Measurements from ENCODE around the gene KRTAP10-5.
A peak's percentile ranks its signal among the peaks of the same experiment; 100 is the strongest.

KRTAP10-5 gene

GRCh38 chr21:44548381-44548780 is 32.0 kb downstream of the KRTAP10-5 start:
- DNase-seq = no peak

DNA sequence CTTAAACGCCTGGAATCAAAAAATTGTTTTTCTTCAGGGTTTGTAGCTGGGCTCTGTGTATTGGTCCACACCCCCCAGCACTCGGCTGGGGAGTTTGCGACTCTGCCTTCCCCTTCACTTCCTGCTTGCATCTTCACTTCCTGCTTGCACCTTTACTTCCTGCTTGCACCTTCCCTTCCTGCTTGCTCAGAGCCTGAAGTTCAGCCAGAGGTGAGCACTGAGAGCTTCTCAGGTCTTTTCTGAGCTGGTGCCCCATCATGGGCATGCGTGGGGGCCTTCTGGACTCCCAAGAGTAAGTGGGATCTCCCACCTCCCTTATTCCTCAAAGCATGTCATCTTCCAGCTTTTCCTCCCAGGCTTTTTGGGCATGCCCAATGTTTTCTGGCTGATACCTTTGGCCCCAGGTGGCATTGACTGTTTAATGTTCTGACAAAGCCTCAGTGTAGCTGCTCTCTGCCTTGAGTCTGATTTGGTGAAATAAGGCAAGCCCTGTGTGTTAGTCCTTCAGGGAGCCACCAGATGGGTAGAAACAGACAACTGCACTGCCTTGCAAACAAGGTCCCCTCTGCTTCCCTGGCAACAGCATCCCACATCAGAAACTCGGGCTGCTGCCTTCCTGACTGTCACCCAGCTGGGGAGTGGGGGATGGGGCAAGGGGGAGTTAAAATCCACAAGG is 32.6 kb downstream of the KRTAP10-5 start:
- peak in 1 of 2 donors; percentile 54 for DNase-seq

GRCh38 chr21:44544566-44544965 is 35.8 kb downstream of the KRTAP10-5 start:
- no peak for DNase-seq

- DNase-seq = no peak
These were observed 37.7 kb downstream of the KRTAP10-5 start for GRCh38 chr21:44542716-44543115.

GRCh38 chr21:44540741-44541288 is 39.6 kb downstream of the KRTAP10-5 start:
- DNase-seq = no peak

DNA sequence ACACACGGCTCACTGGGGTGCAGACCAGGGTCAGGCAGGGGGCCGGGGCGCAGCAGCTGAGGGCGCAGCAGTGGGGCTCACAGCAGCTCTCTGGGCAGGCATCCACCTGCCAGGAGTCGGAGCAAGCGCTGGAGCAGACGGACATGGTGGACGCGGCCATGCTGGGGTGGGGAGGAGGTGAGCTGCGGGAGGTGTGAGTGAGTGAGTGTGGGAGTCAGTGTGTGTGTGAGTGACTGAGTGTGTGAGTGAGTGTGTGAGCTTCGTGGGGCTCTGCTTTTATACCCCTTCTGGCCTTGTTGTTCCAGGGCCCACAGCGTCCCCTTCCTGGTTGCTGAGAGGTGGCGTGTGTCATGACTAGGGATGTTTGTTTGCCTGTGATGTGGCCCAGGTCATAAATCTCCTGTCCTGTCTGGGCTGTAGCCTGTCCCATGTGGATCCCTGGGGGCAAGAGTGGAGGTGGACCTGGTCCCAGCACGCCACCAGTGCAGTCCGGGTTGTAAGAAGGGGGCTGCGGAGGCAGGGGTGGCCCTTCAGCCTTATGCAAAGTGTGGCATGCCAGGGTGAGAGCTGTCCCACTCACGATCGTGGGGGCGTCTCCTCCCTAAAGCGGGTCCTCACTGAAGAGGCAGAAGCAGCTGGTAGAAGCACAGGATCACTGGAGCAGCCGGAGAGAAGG is 40.3 kb downstream of the KRTAP10-5 start, which contains the start of gene KRTAP10-1:
TSS of gene KRTAP10-1 (minus strand) at position 205 of the 676 bp plus-strand sequence. CDS start at position 160, 45 bp downstream.
- DNase-seq = no peak

GRCh38 chr21:44539046-44539445 is 41.4 kb downstream of the KRTAP10-5 start:
- DNase-seq = no peak

GRCh38 chr21:44537930-44538911 is 42.2 kb downstream of the KRTAP10-5 start:
- no peak for DNase-seq

GRCh38 chr21:44535963-44536362 is 44.4 kb downstream of the KRTAP10-5 start:
- no peak for DNase-seq

DNA sequence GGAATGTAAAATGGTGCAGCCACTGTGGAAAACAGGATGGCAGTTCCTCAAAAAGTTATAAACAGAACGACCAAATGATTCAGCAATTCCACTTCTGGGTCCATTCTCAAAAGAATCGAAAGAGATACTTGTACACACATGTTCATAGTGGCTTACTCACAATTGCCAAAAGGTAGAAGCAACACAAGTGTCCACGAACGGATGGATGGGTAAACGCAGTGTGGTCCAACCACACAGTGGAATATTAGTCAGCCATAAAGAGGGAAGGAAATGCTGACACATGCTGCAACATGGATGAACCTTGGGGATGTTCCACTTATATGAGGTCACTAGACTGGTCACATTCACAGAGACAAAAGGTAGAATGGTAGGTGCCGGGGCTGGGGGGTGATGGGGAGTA is 45.7 kb downstream of the KRTAP10-5 start:
- no peak for DNase-seq

DNA sequence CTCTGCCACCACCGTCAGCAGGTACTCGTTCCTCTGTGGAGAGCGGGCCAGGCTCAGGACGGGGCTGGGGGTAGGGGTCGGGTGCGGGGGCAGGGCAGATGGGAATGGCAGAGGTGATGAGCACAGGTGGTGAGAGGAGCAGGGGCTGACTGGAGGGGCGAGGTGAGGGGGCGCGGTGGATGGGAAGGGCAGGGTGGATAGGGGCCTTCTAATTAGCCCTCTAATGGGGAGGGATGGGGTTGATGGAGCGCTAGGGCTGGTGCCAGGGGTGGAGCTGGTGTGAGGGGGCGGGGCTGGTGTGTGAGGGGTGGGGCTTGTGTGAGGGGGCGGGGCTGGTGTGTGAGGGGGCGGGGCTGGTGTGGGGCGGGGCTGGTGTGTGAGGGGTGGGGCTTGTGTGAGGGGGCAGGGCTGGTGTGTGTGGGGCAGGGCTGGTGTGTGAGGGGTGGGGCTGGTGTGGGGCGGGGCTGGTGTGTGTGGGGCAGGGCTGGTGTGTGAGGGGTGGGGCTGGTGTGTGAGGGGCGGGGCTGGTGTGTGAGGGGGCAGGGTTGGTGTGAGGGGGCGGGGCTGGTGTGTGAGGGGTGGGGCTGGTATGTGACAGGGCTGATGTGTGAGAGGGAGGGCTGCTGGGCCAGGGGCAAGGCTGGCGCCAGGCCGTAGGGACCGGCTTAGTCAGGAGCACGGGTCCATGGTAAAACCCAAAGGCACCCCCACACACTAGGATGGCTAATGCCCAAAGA is 46.3 kb downstream of the KRTAP10-5 start:
- DNase-seq = no peak

GRCh38 chr21:44533121-44533890 is 47.1 kb downstream of the KRTAP10-5 start:
- DNase-seq = no peak

GRCh38 chr21:44532712-44533111 is 47.7 kb downstream of the KRTAP10-5 start:
- no peak for DNase-seq

DNA sequence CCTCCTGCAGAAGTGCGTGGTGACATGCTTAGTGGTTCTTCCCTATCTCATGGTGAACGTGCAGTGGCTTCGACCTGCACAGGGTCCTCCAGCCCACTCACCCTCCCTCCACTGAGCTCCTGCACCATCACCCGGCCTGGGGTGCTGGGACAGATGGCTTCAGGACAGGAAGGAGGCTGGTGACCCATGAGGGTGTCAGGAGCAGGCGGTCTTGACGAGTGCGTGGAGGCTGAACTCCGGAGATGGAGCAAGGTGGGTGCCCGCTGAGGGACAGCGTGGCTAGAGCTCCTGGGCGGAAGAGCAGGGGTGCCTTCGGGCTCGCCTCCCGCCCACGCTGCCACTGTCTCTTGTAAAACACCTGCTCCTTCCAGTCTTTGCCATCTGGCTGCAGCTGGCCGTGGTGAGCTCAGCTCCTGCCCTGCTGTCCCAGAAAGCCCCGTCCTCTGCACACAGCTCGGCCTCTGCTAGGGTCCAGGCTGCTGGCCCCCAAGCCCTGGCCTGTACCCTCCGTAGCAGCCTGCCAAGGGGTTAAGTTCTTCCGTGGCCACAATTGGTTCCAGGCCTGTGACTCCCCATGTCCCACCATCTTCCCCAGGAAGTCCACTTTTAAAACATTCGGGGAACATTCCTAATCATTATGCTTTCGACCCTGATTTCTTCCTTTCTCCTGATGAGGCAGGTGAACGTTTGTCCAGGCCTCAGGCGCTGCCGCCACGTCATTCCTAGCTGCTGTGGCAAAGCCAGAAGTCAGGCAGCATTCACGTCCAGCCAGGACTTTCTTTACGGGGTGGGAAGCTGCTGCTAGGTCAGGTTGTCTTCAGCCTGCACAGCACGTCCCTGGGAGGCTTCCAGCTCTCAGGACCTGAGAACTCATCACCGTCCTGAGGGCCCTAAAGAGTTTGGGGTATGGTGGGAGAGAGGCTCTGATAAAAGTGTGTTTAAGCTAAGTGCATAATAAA is 48.5 kb downstream of the KRTAP10-5 start:
- no peak for DNase-seq

- no peak for DNase-seq
These were observed 49.4 kb downstream of the KRTAP10-5 start for GRCh38 chr21:44530903-44531605.

DNA sequence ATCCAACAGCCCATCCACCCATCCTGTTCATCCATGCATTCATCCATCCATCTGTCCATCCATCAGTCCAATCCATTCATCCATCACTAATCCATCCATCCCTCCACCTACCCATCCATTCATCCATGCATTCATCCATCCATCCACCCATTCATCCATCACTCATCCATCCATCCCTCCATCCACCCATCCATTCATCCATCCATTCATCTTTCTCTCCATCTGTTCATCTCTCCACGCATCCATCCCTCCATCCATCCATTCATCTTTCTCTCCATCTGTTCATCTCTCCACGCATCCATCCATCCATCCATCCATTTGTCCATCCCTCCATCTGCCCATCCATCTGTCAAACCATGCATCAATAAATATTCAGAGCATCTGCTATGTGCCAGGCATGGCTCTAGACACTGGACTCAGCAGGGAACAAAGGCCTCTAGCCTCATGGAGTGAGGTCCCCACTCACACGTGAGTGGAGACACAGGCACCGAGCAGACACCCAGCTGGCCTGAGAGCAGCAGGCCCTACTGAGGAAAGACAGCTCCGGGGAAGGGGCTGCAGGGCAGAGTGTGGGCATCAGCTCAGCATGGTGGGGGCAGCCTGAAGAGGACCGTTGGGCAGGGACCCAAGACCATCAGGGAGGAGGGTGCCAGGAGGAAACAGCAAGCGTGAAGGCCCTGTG is 50.0 kb downstream of the KRTAP10-5 start:
- DNase-seq = no peak

DNA sequence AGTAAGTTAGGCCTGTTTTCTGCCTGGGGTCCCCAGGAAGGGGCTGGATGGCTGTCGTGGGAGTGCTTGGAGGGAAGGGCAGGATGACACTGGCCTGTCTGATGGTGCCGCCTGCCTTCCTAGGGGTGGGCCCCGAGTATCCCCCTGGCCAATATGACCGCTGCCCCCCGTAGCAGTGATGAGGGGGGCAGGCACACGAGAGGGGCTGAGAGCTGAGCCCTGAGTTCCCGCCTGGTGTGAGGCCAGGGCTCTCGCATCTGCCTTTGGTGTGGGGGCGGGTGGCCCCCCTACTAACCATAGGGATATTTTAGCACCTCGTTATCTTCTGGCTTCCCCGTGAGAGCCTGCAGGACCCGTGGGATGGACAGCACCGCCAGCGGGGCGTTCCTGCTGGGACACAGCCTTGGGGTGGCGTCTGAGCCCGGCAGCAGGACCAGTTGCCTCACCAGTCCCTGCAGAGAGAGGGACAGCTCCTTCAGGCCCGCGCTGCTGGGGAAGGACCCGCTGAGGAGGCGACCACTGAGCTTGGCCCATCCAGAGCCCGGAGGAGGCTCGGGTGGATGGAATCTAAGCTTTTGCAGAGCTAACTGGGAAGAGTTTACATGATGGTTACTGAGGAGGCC is 50.8 kb downstream of the KRTAP10-5 start:
- no peak for DNase-seq

All from CD4-positive, alpha-beta T cell treated with Interferon alpha-2 for 1 hour (primary cell).